Smooth muscle cell (in vitro differentiated cells): Measurements from ENCODE around the gene ZNF726. TPM values are rescaled to one million over a fixed set of nuclear protein-coding genes. Genes with fewer than 3 reads are reported as not detected.

Source experiments
- polyA plus RNA-seq: library from polyadenylated mRNA; unstranded; fragments of >200 nt; fragmentation: Nextera tagmentation; extraction: Ambion mirVana; gene quantifications from 2 replicates; pipeline ENCODE4 v1.2.1, GENCODE V29; 2016
- total RNA-seq: library from RNA; depleted of rRNA; stranded (reverse); fragments of >200 nt; gene quantifications from 2 replicates; pipeline ENCODE4 v1.2.3, GENCODE V29; 2014

The ZNF726 gene
- total and polyA plus RNA-seq, 2 experiments from 2014 or later, result not detected

Other genes with a start within 250 kb of the ZNF726 start
- 13.6 and 15.3 TPM in 2 replicates for gene ZNF675, start 227.7 kb upstream of the ZNF726 start, total RNA-seq
- 4.6 and 4.9 TPM in 2 replicates for gene ZNF675, start 227.7 kb upstream of the ZNF726 start, polyA plus RNA-seq
- gene ZNF681, start 156.0 kb upstream of the ZNF726 start, total RNA-seq, result 1.5 and 14.1 TPM in 2 replicates
- 0.07 and 0.08 TPM in 2 replicates for gene ZNF681, start 156.0 kb upstream of the ZNF726 start, polyA plus RNA-seq
- 23.5 and 29.0 TPM in 2 replicates for gene ZNF254, start 172.3 kb downstream of the ZNF726 start, total RNA-seq
- gene ZNF254, start 172.3 kb downstream of the ZNF726 start, polyA plus RNA-seq, result 4.4 and 4.6 TPM in 2 replicates